Fibroblast of pulmonary artery (primary cell): ENCODE measurements around the gene E2F3.

Source experiments
- DNase-seq: peaks from one replicate; pipeline ENCODE4 v3.0.0-alpha.2; 2010; ENCODE audit warnings: low read depth
- H3K4me3 ChIP-seq: replicated peaks from 2 replicates; pipeline ENCODE4 v1.5.1; 2011; ENCODE audit warnings: low read depth, mild to moderate bottlenecking, control low read depth, low read length, moderate library complexity
- TF ChIP-seq, protein P1 (sequence below): IDR thresholded peaks from 2 replicates; pipeline ENCODE4 v1.5.1; 2011; ENCODE audit warnings: mild to moderate bottlenecking, control low read depth, low read length, inconsistent platforms; ENCODE audit errors: missing control alignments

The E2F3 gene

GRCh38 chr6:20474874-20475542 lies 73.3 kb downstream of the E2F3 start:
- no peak for DNase-seq
- TF ChIP-seq, protein P1, sequence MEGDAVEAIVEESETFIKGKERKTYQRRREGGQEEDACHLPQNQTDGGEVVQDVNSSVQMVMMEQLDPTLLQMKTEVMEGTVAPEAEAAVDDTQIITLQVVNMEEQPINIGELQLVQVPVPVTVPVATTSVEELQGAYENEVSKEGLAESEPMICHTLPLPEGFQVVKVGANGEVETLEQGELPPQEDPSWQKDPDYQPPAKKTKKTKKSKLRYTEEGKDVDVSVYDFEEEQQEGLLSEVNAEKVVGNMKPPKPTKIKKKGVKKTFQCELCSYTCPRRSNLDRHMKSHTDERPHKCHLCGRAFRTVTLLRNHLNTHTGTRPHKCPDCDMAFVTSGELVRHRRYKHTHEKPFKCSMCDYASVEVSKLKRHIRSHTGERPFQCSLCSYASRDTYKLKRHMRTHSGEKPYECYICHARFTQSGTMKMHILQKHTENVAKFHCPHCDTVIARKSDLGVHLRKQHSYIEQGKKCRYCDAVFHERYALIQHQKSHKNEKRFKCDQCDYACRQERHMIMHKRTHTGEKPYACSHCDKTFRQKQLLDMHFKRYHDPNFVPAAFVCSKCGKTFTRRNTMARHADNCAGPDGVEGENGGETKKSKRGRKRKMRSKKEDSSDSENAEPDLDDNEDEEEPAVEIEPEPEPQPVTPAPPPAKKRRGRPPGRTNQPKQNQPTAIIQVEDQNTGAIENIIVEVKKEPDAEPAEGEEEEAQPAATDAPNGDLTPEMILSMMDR: no peak
- H3K4me3 ChIP-seq: no peak overlapping the region

- DNase-seq: no peak
- H3K4me3 ChIP-seq: no peak overlapping the region
- TF ChIP-seq, protein P1: no peak
Observed at GRCh38 chr6:20476501-20477043, 74.9 kb downstream of the E2F3 start.

- TF ChIP-seq, protein P1: no peak
- DNase-seq: no peak
- H3K4me3 ChIP-seq: no peak overlapping the region
Observed at GRCh38 chr6:20477485-20477884, 75.8 kb downstream of the E2F3 start.

DNA sequence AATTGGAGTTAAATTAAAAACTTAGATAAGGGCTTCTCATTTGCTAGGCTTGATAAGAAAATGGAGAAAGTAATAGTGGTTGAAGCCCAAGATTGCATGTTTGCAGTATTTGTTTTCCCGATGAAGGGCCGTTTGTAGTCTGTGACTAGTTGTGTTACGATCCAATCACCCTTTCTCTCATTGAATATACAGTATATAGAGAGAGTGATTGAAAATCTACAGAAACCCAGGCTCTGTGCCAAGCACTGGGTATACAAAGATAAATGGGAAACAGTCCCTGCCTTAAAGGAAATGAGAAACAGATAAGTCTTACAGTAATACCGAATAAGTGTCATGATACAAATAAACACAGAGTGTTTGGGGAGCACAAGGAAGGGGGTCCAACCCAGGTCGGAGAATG lies 77.4 kb downstream of the E2F3 start:
- no peak for DNase-seq
- TF ChIP-seq, protein P1: no peak
- no peak overlapping the region for H3K4me3 ChIP-seq

- no peak overlapping the region for H3K4me3 ChIP-seq
- DNase-seq: no peak
- TF ChIP-seq, protein P1: no peak
Observed at GRCh38 chr6:20479526-20479925, 77.8 kb downstream of the E2F3 start.

GRCh38 chr6:20481281-20481680 lies 79.6 kb downstream of the E2F3 start:
- no peak overlapping the region for H3K4me3 ChIP-seq
- DNase-seq: no peak
- TF ChIP-seq, protein P1: no peak
